ENCODE results near the gene SH3BGRL2. TPM values are rescaled to one million over a fixed set of nuclear protein-coding genes. Genes with fewer than 3 reads are reported as not detected.

The SH3BGRL2 gene
- total and polyA plus RNA-seq, 2 of the 4 experiments (the other 2 are of a cell fraction): 2.4 to 5.6 TPM

- TF ChIP-seq MAZ (IDR thresholded peaks at IDR 0.05; ENCODE audit: borderline replicate concordance, low read depth, low read length): no peak
- no peak for TF ChIP-seq USF2 (IDR thresholded peaks at IDR 0.05; ENCODE audit: low read depth, low read length)
- TF ChIP-seq POLR2A (IDR thresholded peaks at IDR 0.05; ENCODE audit: low read depth, low read length): no peak
Measured at GRCh38 chr6:79608334-79609224, 22.6 kb upstream of the SH3BGRL2 start (continued).

- no peak overlapping the region for H3K56ac ChIP-seq (ENCODE audit: extremely low read depth, insufficient read depth, low read length)
- H2AK9ac ChIP-seq (replicated peaks; ENCODE audit: low read depth, low read length, poor library complexity): no peak overlapping the region
- H2BK20ac ChIP-seq (ENCODE audit: low read depth, low read length): no peak overlapping the region
- 88% methylated on average over 1 of the region's 3 CpGs; no CpG with 5 or more reads in 1 of the 2 experiments for WGBS, 2 experiments (ENCODE audit: extremely low coverage in 2 of 2, insufficient read length in 1 of 2)
- in situ Hi-C loops (cut with MboI; ENCODE audit: low sequenced_read_pairs): no loop called here
- H3K27me3 ChIP-seq (ENCODE audit: control insufficient read depth, insufficient read depth, low read length): no peaks in the 10 kb centered on the region
- H4K8ac ChIP-seq (ENCODE audit: low read depth in 2 of 2, low read length in 2 of 2): no peak overlapping the region
- H3K36me3 ChIP-seq (ENCODE audit: control insufficient read depth, insufficient read depth, low read length): no peaks in the 10 kb centered on the region
- H2AK5ac ChIP-seq (ENCODE audit: low read depth, low read length): no peak overlapping the region
- dilution Hi-C loops (cut with HindIII; ENCODE audit: low sequenced_read_pairs, unreplicated experiment): no loop called here
- CTCF ChIA-PET: interaction anchor here (0.9 kb wide), 1 partner anchor 12 kb away, joined by 3 read pairs; no protein-coding TSS in a partner anchor
- POLR2A ChIA-PET (ENCODE audit: unreplicated experiment): no interaction called here
- no peak overlapping the region for H3K18ac ChIP-seq (ENCODE audit: low read depth, low read length)
- no peaks in the 10 kb centered on the region for H4K20me1 ChIP-seq (ENCODE audit: insufficient read depth, low read length)
- H2BK120ac ChIP-seq (ENCODE audit: low read depth, low read length): no peak overlapping the region
- DNase-seq: no peak
- no peak overlapping the region for H4K91ac ChIP-seq (ENCODE audit: insufficient read depth, low read depth, low read length)
- H3K4me2 ChIP-seq (ENCODE audit: low read depth, low read length): no peak overlapping the region
- H3K4ac ChIP-seq (ENCODE audit: low read depth, low read length): no peak overlapping the region
- H3K9me1 ChIP-seq (ENCODE audit: insufficient read depth, low read length): peaks cover 3% of the 10 kb centered on the region; the same call in 1 of the 2 replicates
- H3K79me1 ChIP-seq (ENCODE audit: low read depth in 1 of 2, low read length in 2 of 2): no peaks in the 10 kb centered on the region
- BruUV-seq (replicated peaks): no TSS peak
- H2BK15ac ChIP-seq (ENCODE audit: low read depth, low read length): no peak overlapping the region
- H3K23ac ChIP-seq (ENCODE audit: low read depth, low read length): no peak overlapping the region
- H3K4me1 ChIP-seq (ENCODE audit: control insufficient read depth, insufficient read depth, low read length): peaks cover 9% of the 10 kb centered on the region
- no peak overlapping the region for H3K14ac ChIP-seq (replicated peaks; ENCODE audit: low read depth, low read length)
- no peaks in the 10 kb centered on the region for H3K9me3 ChIP-seq (ENCODE audit: control insufficient read depth, insufficient read depth, low read length)
- no peak overlapping the region for H3K27ac ChIP-seq (ENCODE audit: insufficient read depth, low read length)
- H2AFZ ChIP-seq (replicated peaks; ENCODE audit: low read length, poor library complexity): no peak overlapping the region
- intact Hi-C loops (cut with micrococcal nuclease): no loop called here
- H3K9ac ChIP-seq (ENCODE audit: low read depth, low read length): no peak overlapping the region
- H2BK5ac ChIP-seq (ENCODE audit: low read depth, low read length, poor library complexity, severe bottlenecking): no peak overlapping the region
- ATAC-seq (ENCODE audit: low read depth): no peak
- no peak overlapping the region for H4K5ac ChIP-seq (ENCODE audit: low read depth, low read length)
- no peak overlapping the region for H3K4me3 ChIP-seq (ENCODE audit: insufficient read depth, low read depth, low read length)
- TF ChIP-seq MXI1 (IDR thresholded peaks at IDR 0.05; ENCODE audit: borderline replicate concordance, low read depth, low read length): no peak
- TF ChIP-seq MAFK (IDR thresholded peaks at IDR 0.05; ENCODE audit: low read depth, low read length): no peak
- no peak for TF ChIP-seq FOS (IDR thresholded peaks at IDR 0.05; ENCODE audit: low read depth, low read length)
- TF ChIP-seq SMC3 (IDR thresholded peaks at IDR 0.05; ENCODE audit: low read depth, low read length): no peak
- TF ChIP-seq RCOR1 (IDR thresholded peaks at IDR 0.05; ENCODE audit: insufficient replicate concordance, low read length): no peak
- TF ChIP-seq RFX5 (IDR thresholded peaks at IDR 0.05; ENCODE audit: low read depth, low read length): no peak
- no peak for TF ChIP-seq USF2 (IDR thresholded peaks at IDR 0.05; ENCODE audit: low read depth, low read length)
- no peak for TF ChIP-seq BHLHE40 (IDR thresholded peaks at IDR 0.05; ENCODE audit: low read depth, low read length)
- TF ChIP-seq CHD1 (IDR thresholded peaks at IDR 0.05; ENCODE audit: low read depth, low read length): no peak
- no peak for TF ChIP-seq NFE2L2 (IDR thresholded peaks at IDR 0.05; ENCODE audit: low read depth, low read length)
- no peak for TF ChIP-seq CEBPB (IDR thresholded peaks at IDR 0.05; ENCODE audit: low read depth, low read length)
- TF ChIP-seq RAD21 (IDR thresholded peaks at IDR 0.05; ENCODE audit: low read length): no peak
- no peak for TF ChIP-seq POLR2A (IDR thresholded peaks at IDR 0.05; ENCODE audit: low read depth, low read length)
- TF ChIP-seq MAZ (IDR thresholded peaks at IDR 0.05; ENCODE audit: borderline replicate concordance, low read depth, low read length): no peak
Measured at GRCh38 chr6:79609225-79609595, 21.9 kb upstream of the SH3BGRL2 start.

Data from IMR-90 (cell line).